IMR-90 (cell line): ENCODE results near the gene GPR107.

Source experiments
- BHLHE40 ChIP-seq: fragments of 150-350 bp; IDR thresholded peaks from 2 replicates; pipeline ENCODE4 v1.6.1; 2016; ENCODE audit warnings: mild to moderate bottlenecking, low read depth, low read length
- CEBPB ChIP-seq: IDR thresholded peaks from 2 replicates; pipeline ENCODE4 v1.6.1; 2012; ENCODE audit warnings: low read depth, low read length, improper control_type of control experiment
- CTCF ChIP-seq: conservative IDR thresholded peaks from 2 replicates; pipeline ENCODE4 v1.5.1; 2012; ENCODE audit warnings: mild to moderate bottlenecking, low read depth, low read length, improper control_type of control experiment
- MAFK ChIP-seq: IDR thresholded peaks from 2 replicates; pipeline ENCODE4 v1.6.1; 2012; ENCODE audit warnings: low read depth, low read length, improper control_type of control experiment
- POLR2A ChIP-seq: IDR thresholded peaks from 2 replicates; pipeline ENCODE4 v1.6.1; 2012; ENCODE audit warnings: mild to moderate bottlenecking, low read depth, low read length
- RFX5 ChIP-seq: IDR thresholded peaks from 2 replicates; pipeline ENCODE4 v1.8.0; 2012; ENCODE audit warnings: low read depth, mild to moderate bottlenecking, low read length, moderate library complexity

GRCh38 chr9:130187523-130187846 is 133.8 kb downstream of the GPR107 start:
- no peak for TF ChIP-seq RFX5
- no peak for TF ChIP-seq CTCF
- no peak for TF ChIP-seq MAFK
- no peak for TF ChIP-seq BHLHE40
- no peak for TF ChIP-seq POLR2A
- no peak for TF ChIP-seq CEBPB
